HEK293 (cell line): ENCODE data around the gene HS6ST3.

Experiments
- CTCF ChIA-PET: fragments of 350-600 bp; formaldehyde crosslinking; extraction: SDS; loops from one replicate; lab custom pipeline; 2021; ENCODE audit warnings: antibody characterized with exemption; lab: Yijun Ruan, JAX
- POLR2A ChIA-PET: fragments of 300-600 bp; formaldehyde crosslinking; extraction: SDS; loops from one replicate; lab custom pipeline; 2020; ENCODE audit warnings: antibody characterized with exemption, inconsistent platforms; lab: Yijun Ruan, JAX
- H3K27ac ChIP-seq: fragments of 200-500 bp; sonication (Bioruptor generic); 2 replicates; pipeline ENCODE4 v1.5.1; 2014; ENCODE audit warnings: low read depth, low read length, control low read depth, inconsistent platforms; ENCODE audit errors: extremely low read depth
- H3K36me3 ChIP-seq, 2 experiments: fragments of 200-500 bp in 1 of 2; sonication (Bioruptor generic) in 1 of 2; 1 replicate in 1 of 2; 2 replicates in 1 of 2; pipeline ENCODE4 v1.5.1; 2014 to 2017; ENCODE audit warnings: inconsistent platforms in 2 of 2, low read length in 2 of 2; ENCODE audit not compliant: control insufficient read depth in 2 of 2, insufficient read depth in 1 of 2
- H3K4me1 ChIP-seq: fragments of 200-500 bp; sonication (Bioruptor generic); 2 replicates; pipeline ENCODE4 v1.5.1; 2014; ENCODE audit warnings: mild to moderate bottlenecking, low read length, inconsistent platforms; ENCODE audit not compliant: control insufficient read depth, insufficient read depth
- H3K4me3 ChIP-seq: 2 replicates; pipeline ENCODE4 v1.5.1; 2011; ENCODE audit warnings: low read depth, mild to moderate bottlenecking, control low read depth, low read length, moderate library complexity
- H3K9me3 ChIP-seq: fragments of 200-500 bp; sonication (Bioruptor generic); 2 replicates; pipeline ENCODE4 v1.5.1; 2014; ENCODE audit warnings: low read depth, low read length, inconsistent platforms; ENCODE audit not compliant: control insufficient read depth, insufficient read depth
- BCL11B ChIP-seq: fragments of 450-650 bp; formaldehyde crosslinking; IDR thresholded peaks from 2 replicates; pipeline ENCODE4 v1.5.1; 2016; ENCODE audit warnings: low read depth, missing biosample characterization, missing genetic modification characterization
- FEZF1 ChIP-seq: fragments of 450-650 bp; formaldehyde crosslinking; IDR thresholded peaks from 2 replicates; pipeline ENCODE4 v1.5.1; 2016; ENCODE audit warnings: missing biosample characterization, missing genetic modification characterization
- GLI2 ChIP-seq: fragments of 450-650 bp; formaldehyde crosslinking; IDR thresholded peaks from 2 replicates; pipeline ENCODE4; 2017; ENCODE audit warnings: missing biosample characterization, missing genetic modification characterization, low read depth, borderline replicate concordance
- HOXC10 ChIP-seq: sonication (generic); formaldehyde crosslinking; IDR thresholded peaks from 2 replicates; pipeline ENCODE4 v1.8.1; 2023; ENCODE audit warnings: mild to moderate bottlenecking, missing genetic modification reagents
- MYNN ChIP-seq: fragments of 450-650 bp; formaldehyde crosslinking; IDR thresholded peaks from 2 replicates; pipeline ENCODE4 v1.5.1; 2016; ENCODE audit warnings: missing biosample characterization, missing genetic modification characterization, borderline replicate concordance
- ZBTB10 ChIP-seq: fragments of 450-650 bp; formaldehyde crosslinking; IDR thresholded peaks from 2 replicates; pipeline ENCODE4 v1.5.1; 2016; ENCODE audit warnings: missing biosample characterization, missing genetic modification characterization
- ZBTB20 ChIP-seq: fragments of 450-650 bp; formaldehyde crosslinking; IDR thresholded peaks from 2 replicates; pipeline ENCODE4 v1.5.1; 2016; ENCODE audit warnings: missing biosample characterization, missing genetic modification characterization
- ZNF366 ChIP-seq: fragments of 450-650 bp; formaldehyde crosslinking; conservative IDR thresholded peaks from 2 replicates; pipeline ENCODE4 v1.5.1; 2016; ENCODE audit warnings: missing biosample characterization, missing genetic modification characterization
- ZNF549 ChIP-seq: fragments of 450-650 bp; IDR thresholded peaks from 2 replicates; pipeline ENCODE4 v1.5.1; 2018; ENCODE audit warnings: missing biosample characterization, missing genetic modification characterization, mild to moderate bottlenecking, inconsistent platforms, moderate library complexity
- ZNF658 ChIP-seq: fragments of 450-650 bp; formaldehyde crosslinking; IDR thresholded peaks from 2 replicates; pipeline ENCODE4; 2016; ENCODE audit warnings: missing biosample characterization, missing genetic modification characterization
- ZNF76 ChIP-seq: fragments of 450-650 bp; formaldehyde crosslinking; IDR thresholded peaks from 2 replicates; pipeline ENCODE4; 2016; ENCODE audit warnings: low read depth, missing biosample characterization, missing genetic modification characterization, borderline replicate concordance
- ZNF785 ChIP-seq: fragments of 450-650 bp; formaldehyde crosslinking; IDR thresholded peaks from 2 replicates; pipeline ENCODE4 v1.5.1; 2016; ENCODE audit warnings: missing biosample characterization, missing genetic modification characterization
- TF ChIP-seq, protein P1 (sequence below): fragments of 450-650 bp; formaldehyde crosslinking; IDR thresholded peaks from 2 replicates; pipeline ENCODE4 v1.5.1; 2016; ENCODE audit warnings: missing biosample characterization, missing genetic modification characterization
- TF ChIP-seq, protein P2 (sequence below): sonication (generic); formaldehyde crosslinking; IDR thresholded peaks from 2 replicates; pipeline ENCODE4 v1.8.1; 2022; ENCODE audit warnings: mild to moderate bottlenecking, moderate library complexity, missing genetic modification reagents
- TF ChIP-seq, protein P3 (sequence below): fragments of 450-650 bp; formaldehyde crosslinking; IDR thresholded peaks from 2 replicates; pipeline ENCODE4 v1.5.1; 2017; ENCODE audit warnings: missing biosample characterization, missing genetic modification characterization
- TF ChIP-seq, protein P4 (sequence below): fragments of 450-650 bp; formaldehyde crosslinking; optimal IDR thresholded peaks from 2 replicates; pipeline ENCODE3; 2016; ENCODE audit warnings: missing biosample characterization, mild to moderate bottlenecking, missing genetic modification characterization
- TF ChIP-seq, protein P5 (sequence below): fragments of 450-650 bp; formaldehyde crosslinking; IDR thresholded peaks from 2 replicates; pipeline ENCODE4 v1.5.1; 2016; ENCODE audit warnings: missing biosample characterization, missing genetic modification characterization

The HS6ST3 gene

GRCh38 chr13:96342852-96343465 lies 253.1 kb downstream of the HS6ST3 start:
- no peak for TF ChIP-seq ZNF658 (tag by site-specific recombination)
- TF ChIP-seq FEZF1 (tag by site-specific recombination), result no peak
- TF ChIP-seq GLI2 (tag by site-specific recombination), result no peak
- no peak for TF ChIP-seq MYNN (tag by site-specific recombination)
- no peak for TF ChIP-seq ZNF785
- no peak for TF ChIP-seq ZNF549 (tag by site-specific recombination)
- TF ChIP-seq, protein P1, sequence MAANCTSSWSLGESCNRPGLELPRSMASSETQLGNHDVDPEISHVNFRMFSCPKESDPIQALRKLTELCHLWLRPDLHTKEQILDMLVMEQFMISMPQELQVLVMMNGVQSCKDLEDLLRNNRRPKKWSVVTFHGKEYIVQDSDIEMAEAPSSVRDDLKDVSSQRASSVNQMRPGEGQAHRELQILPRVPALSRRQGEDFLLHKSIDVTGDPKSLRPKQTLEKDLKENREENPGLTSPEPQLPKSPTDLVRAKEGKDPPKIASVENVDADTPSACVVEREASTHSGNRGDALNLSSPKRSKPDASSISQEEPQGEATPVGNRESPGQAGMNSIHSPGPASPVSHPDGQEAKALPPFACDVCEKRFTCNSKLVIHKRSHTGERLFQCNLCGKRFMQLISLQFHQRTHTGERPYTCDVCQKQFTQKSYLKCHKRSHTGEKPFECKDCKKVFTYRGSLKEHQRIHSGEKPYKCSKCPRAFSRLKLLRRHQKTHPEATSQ (tag by site-specific recombination), result no peak
- no peak for TF ChIP-seq ZBTB10 (tag by site-specific recombination)
- TF ChIP-seq, all 188 proteins: peak for 0
- Histone ChIP-seq H3K9me3 (no peaks in the 10 kb centered on the region), H3K4me3 (no peak overlapping the region), H3K27ac (no peak overlapping the region), H3K36me3 (no peaks in the 10 kb centered on the region), H3K4me1 (no peaks in the 10 kb centered on the region)
- CTCF ChIA-PET, result no interaction called here
- POLR2A ChIA-PET, result no interaction called here

DNA sequence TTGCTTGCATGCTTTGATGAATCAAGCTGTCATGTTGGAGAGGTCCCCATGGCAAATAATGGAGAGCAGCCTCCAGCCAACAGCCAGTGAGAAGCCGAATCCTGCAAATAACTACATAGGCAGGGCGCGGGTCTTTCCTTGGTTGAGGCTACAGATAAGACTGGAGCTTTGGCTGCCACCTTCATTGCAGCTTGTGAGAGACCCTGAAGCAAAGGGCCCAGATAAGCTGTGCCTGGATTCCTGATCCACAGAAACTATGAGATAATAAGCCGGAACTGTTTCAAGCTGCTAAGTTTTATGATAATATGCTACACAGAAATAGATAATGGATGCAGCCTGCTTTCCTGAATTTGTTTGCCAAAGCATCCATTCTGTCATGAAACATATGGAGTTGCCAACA lies 257.0 kb downstream of the HS6ST3 start:
- ChIA-PET CTCF (no interaction called here), POLR2A (no interaction called here)
- Histone ChIP-seq H3K4me1 (no peaks in the 10 kb centered on the region), H3K9me3 (no peaks in the 10 kb centered on the region), H3K4me3 (no peak overlapping the region), H3K36me3 (no peaks in the 10 kb centered on the region), H3K27ac (no peak overlapping the region)
- no peak for TF ChIP-seq BCL11B (tag by site-specific recombination)
- TF ChIP-seq HOXC10 (CRISPR knock-in tag), result no peak
- TF ChIP-seq, protein P2, sequence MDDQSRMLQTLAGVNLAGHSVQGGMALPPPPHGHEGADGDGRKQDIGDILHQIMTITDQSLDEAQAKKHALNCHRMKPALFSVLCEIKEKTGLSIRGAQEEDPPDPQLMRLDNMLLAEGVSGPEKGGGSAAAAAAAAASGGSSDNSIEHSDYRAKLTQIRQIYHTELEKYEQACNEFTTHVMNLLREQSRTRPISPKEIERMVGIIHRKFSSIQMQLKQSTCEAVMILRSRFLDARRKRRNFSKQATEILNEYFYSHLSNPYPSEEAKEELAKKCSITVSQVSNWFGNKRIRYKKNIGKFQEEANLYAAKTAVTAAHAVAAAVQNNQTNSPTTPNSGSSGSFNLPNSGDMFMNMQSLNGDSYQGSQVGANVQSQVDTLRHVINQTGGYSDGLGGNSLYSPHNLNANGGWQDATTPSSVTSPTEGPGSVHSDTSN (CRISPR knock-in tag), result no peak
- no peak for TF ChIP-seq ZBTB20 (tag by site-specific recombination)
- TF ChIP-seq, protein P3, sequence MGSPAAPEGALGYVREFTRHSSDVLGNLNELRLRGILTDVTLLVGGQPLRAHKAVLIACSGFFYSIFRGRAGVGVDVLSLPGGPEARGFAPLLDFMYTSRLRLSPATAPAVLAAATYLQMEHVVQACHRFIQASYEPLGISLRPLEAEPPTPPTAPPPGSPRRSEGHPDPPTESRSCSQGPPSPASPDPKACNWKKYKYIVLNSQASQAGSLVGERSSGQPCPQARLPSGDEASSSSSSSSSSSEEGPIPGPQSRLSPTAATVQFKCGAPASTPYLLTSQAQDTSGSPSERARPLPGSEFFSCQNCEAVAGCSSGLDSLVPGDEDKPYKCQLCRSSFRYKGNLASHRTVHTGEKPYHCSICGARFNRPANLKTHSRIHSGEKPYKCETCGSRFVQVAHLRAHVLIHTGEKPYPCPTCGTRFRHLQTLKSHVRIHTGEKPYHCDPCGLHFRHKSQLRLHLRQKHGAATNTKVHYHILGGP (tag by site-specific recombination), result no peak
- TF ChIP-seq, protein P4, sequence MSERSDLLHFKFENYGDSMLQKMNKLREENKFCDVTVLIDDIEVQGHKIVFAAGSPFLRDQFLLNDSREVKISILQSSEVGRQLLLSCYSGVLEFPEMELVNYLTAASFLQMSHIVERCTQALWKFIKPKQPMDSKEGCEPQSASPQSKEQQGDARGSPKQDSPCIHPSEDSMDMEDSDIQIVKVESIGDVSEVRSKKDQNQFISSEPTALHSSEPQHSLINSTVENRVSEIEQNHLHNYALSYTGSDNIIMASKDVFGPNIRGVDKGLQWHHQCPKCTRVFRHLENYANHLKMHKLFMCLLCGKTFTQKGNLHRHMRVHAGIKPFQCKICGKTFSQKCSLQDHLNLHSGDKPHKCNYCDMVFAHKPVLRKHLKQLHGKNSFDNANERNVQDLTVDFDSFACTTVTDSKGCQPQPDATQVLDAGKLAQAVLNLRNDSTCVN (tag by site-specific recombination), result no peak
- TF ChIP-seq ZNF76 (tag by site-specific recombination), result no peak
- TF ChIP-seq ZNF366 (tag by site-specific recombination), result no peak
- TF ChIP-seq, protein P5, sequence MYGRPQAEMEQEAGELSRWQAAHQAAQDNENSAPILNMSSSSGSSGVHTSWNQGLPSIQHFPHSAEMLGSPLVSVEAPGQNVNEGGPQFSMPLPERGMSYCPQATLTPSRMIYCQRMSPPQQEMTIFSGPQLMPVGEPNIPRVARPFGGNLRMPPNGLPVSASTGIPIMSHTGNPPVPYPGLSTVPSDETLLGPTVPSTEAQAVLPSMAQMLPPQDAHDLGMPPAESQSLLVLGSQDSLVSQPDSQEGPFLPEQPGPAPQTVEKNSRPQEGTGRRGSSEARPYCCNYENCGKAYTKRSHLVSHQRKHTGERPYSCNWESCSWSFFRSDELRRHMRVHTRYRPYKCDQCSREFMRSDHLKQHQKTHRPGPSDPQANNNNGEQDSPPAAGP, result no peak
